ENCODE data around the gene PHC2.

Gene PHC2

GRCh38 chr1:33327587-33328325 lies 103.1 kb downstream of the PHC2 start:
- H3K36me3 ChIP-seq, result peaks cover 95 to 100% (median 100%) of the 10 kb centered on the region in 3 donors
- intact Hi-C loops (cut with DNase I; ENCODE audit: low total_unique reads), result no loop called here

GRCh38 chr1:33326785-33327184 lies 104.1 kb downstream of the PHC2 start:
- peak in 1 of 2 donors; percentile 64 for DNase-seq
- Histone ChIP-seq H3K4me3 (no peak overlapping the region), H3K36me3 (peaks cover 96 to 100% (median 99%) of the 10 kb centered on the region in 3 donors), H3K27ac (peak overlapping the region; percentile 47 to 95), H3K9me3 (no peaks in the 10 kb centered on the region), H3K27me3 (no peaks in the 10 kb centered on the region), H3K4me1 (peaks cover 0 to 34% (median 28%) of the 10 kb centered on the region in 4 donors)
- TF ChIP-seq CTCF (IDR thresholded peaks at IDR 0.05), result no peak
- intact Hi-C loops (cut with DNase I; ENCODE audit: low total_unique reads), result no loop called here

More at GRCh38 chr1:33327587-33328325, 103.1 kb downstream of the PHC2 start:
- H3K27me3 ChIP-seq, result no peaks in the 10 kb centered on the region
- no peaks in the 10 kb centered on the region for H3K9me3 ChIP-seq
- peak overlapping the region; percentile 47 to 95 for H3K27ac ChIP-seq
- peak; percentile 58 to 83 for DNase-seq
- H3K4me1 ChIP-seq, result peaks cover 0 to 44% (median 37%) of the 10 kb centered on the region in 4 donors
- TF ChIP-seq CTCF (IDR thresholded peaks at IDR 0.05), result no peak
- no peak overlapping the region for H3K4me3 ChIP-seq

GRCh38 chr1:33324677-33325575 lies 106.0 kb downstream of the PHC2 start:
- no peak for TF ChIP-seq CTCF (IDR thresholded peaks at IDR 0.05)
- Histone ChIP-seq H3K36me3 (peaks cover 77 to 89% (median 86%) of the 10 kb centered on the region in 3 donors), H3K9me3 (no peaks in the 10 kb centered on the region), H3K27ac (peak overlapping the region; percentile 11 to 39), H3K27me3 (no peaks in the 10 kb centered on the region), H3K4me1 (peaks cover 0 to 22% (median 20%) of the 10 kb centered on the region in 4 donors), H3K4me3 (no peak overlapping the region)
- intact Hi-C loops (cut with DNase I; ENCODE audit: low total_unique reads), result no loop called here
- peak in 1 of 2 donors; percentile 64 for DNase-seq

GRCh38 chr1:33323663-33324477 lies 107.0 kb downstream of the PHC2 start:
- H3K27me3 ChIP-seq, result no peaks in the 10 kb centered on the region
- peak overlapping the region; percentile 25 to 39 for H3K27ac ChIP-seq
- no peak overlapping the region for H3K4me3 ChIP-seq
- H3K9me3 ChIP-seq, result no peaks in the 10 kb centered on the region
- peaks cover 66 to 79% (median 76%) of the 10 kb centered on the region in 3 donors for H3K36me3 ChIP-seq
- no peak for TF ChIP-seq CTCF (IDR thresholded peaks at IDR 0.05)
- H3K4me1 ChIP-seq, result peaks cover 0 to 21% (median 19%) of the 10 kb centered on the region in 4 donors
- peak in 1 of 2 donors; percentile 62 for DNase-seq
- intact Hi-C loops (cut with DNase I; ENCODE audit: low total_unique reads), result no loop called here
